SKM-1 treated with dmso at 0.1 percent for 144 hours (cell line): Measurements from ENCODE around the gene IL4R.
"Not testable (repeated sequence)": the region's sequence is repeated elsewhere in the genome, so short reads cannot be mapped to it uniquely, and the experiment has no call there.

Experiments
- DNase-seq: peaks from one replicate; lab custom pipeline; 2025; ENCODE audit not compliant: unreplicated experiment; lab: John Stamatoyannopoulos, UW

IL4R gene

DNA sequence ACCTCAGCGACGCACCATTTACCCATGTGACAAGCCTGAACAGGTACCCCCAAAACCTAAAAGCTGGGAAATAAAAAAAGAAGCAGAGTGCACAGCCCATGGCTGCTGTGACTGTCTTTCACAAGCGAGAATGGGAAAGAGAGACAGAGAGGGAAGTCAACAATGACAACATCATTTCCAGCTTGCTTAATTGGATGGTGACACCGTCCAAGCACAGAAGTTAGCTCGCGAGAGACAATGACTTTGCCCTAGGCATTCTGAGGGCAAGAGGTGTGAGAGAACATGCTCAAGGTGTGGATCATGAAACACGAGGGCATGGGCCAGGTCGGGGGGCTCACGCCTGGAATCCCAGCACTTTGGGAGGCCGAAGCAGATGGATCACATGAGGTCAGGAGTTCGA, 25.9 kb upstream of the IL4R start:
- peak; percentile 83 for DNase-seq

DNA sequence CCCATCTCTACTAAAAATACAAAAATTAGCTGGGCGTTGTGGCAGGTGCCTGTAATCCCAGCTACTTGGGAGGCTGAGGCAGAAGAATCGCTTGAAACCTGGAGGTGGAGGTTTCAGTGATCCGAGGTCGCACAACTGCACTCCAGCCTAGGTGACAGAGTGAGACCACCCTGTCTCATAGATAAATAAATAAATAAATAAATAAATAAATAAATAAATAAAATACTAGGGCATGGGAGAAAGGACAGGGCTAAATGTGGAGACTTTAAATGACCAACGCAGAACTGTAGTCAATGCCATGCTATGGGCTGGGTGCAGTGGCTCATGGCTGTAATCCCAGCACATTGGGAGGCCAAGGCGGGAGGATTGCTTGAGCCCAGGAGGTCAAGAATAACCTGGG, 25.5 kb upstream of the IL4R start:
- DNase-seq, result not testable (repeated sequence)

DNA sequence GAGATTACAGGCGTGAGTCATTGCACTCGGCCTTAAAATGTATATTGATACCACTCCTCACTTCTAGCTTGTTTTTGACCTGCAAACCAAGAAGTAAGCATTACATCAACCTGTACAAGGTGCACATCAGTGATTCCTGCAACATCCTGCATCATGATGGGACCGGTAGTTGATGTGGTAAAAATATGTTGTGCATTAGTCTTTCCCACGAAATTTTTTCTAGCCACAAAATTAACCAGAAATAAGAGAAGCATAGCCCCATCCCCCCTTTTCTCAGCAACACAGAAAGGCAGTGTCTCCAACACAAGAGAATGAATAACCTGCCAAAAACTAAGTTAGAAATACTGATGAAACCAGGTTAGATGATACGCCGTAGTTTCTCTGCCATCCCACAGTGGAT, 24.1 kb upstream of the IL4R start:
- DNase-seq, result no peak

DNA sequence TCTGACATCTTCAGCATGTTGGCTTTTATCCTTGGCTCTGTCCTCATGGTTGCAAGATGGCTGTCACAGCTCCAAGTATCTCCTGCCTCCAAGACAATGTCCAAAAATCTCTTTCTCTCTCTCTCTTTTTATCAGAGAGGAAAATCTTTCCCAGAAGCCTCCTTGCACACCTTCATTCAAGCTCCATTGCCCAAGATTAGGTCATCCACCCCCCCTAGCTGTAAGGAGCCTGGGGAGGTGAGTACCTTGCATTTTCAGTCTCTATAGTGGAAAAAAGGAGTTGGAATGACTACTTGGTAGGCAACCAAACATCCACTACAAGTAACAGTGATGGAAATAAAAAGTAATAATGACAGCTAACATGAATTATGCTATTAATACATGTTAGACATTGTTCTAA, 23.2 kb upstream of the IL4R start:
- no peak for DNase-seq

DNA sequence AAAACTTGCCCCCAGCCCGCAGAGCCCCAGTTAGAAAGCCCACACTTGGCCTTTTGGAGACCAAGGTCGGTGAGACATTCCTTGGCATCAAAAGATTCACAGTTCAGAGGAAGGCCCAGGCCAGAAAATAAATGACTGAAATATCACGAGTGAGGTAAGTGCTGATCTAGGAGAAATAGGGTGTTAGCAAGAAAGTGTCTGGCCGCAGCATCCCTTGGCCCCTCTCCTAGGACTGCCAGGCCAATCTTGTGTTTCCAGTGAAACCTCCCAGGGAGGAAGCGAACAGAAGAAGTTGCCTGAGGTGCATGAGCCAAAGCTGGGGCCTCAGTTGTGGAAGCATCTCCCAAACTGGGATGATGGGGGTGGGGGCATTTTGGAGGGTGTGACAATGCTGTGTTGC, 22.7 kb upstream of the IL4R start:
- DNase-seq, result no peak

DNA sequence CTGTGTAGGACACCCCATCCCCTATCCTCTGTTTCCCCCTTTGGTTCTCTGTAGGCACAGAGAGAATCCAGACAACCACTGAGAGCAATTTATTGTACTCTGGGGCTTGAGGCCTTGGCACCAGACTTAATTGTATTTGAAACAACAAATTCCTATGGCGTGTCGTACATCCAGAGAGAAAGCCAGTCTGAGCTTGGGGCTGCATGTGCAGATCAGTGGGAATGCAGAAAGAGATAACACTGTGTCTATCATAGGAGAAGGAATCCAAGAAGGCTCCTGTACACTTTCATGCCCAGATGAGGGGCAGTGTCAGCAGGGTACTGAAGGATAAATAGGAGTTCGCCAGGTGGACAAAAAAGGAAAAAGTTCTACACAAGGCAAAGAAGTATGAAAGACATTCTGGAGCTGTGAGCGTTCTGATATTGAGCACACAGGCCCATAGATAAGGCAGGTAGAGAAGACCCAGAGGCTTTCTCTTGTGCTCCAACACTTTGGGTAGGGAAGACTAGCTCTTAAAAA, 22.0 kb upstream of the IL4R start:
- no peak for DNase-seq

DNA sequence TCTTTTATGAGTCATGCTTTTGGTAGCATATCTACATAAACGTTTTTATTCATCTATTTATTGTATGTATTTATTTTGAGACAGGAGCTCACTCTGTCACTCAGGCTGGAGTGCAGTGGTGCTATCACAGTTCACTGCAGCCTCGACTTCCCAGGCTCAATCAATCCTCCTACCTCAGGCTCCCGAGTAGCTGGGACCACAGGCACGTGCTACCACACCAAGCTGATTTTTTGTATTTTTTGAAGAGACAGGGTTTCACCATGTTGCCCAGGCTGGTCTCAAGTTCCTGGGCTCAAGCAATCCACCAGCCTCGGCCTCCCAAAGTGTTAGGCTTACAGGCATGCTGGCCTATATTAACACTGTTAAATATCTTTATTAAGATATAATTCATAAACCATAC, 20.4 kb upstream of the IL4R start:
- DNase-seq, result no peak

DNA sequence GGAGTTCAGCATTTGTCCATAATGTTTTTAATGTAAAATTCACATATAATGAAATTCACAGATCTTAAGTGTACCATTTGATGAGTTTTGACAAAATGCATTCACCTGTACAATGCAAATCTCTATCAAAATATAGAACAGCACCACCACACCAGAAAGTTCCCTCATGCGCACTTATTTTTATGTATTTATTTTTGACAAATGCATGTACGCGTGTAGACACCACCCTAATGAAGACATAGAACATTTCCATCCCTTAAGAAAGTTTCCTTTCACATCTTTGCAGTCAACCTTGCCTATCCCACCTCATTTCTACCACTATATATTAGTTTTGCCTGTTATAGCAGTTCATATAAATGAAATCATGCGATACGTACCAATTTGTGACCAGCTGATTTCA, 15.6 kb upstream of the IL4R start:
- DNase-seq, result no peak

DNA sequence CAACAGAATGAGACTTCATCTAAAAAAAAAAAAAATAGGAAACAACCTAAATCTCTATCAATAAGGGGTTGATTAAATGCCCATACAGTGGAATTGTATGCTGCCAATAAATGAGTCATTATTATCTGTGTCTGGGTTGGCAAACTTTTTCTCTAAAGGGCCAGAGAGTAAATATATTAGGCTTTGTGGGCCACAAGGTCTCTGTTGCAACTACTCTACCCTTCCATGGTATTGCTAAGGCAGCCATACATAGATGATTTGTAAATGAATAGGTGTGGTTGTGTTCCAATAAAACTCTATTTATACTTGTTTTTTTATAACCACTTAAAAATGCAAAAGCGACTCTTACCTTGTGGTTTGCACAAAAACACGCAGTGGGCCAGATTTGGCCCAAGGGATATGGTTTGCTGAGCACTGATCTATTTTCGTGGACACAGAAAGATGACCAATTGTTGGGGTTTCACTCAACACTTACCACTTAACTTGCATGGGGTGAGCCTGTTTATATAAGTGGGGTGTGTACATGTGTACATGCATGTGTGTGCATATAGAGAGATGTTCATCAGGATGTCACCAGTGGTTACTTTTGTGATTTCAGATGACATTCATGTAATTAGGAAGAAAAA, 12.4 kb upstream of the IL4R start:
- no peak for DNase-seq

DNA sequence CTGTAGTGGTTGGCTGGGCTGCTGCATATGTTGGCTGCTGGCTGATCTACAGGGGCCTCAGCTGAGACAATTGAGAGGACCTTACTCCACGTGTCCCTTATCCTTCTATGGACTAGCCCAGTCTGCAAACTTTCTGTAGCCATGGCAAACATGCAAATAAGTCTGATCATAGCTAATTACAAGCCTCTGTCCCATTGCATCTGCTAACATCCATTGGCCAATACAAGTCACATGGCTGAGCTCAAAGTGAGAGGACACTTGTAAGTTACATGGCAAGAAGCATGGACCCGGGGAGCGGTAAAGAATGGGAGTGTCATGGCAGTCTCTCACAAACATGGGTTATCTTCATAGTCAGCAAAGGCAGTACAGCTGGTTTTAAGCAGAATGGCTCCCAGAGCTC, 11.6 kb upstream of the IL4R start:
- no peak for DNase-seq

DNA sequence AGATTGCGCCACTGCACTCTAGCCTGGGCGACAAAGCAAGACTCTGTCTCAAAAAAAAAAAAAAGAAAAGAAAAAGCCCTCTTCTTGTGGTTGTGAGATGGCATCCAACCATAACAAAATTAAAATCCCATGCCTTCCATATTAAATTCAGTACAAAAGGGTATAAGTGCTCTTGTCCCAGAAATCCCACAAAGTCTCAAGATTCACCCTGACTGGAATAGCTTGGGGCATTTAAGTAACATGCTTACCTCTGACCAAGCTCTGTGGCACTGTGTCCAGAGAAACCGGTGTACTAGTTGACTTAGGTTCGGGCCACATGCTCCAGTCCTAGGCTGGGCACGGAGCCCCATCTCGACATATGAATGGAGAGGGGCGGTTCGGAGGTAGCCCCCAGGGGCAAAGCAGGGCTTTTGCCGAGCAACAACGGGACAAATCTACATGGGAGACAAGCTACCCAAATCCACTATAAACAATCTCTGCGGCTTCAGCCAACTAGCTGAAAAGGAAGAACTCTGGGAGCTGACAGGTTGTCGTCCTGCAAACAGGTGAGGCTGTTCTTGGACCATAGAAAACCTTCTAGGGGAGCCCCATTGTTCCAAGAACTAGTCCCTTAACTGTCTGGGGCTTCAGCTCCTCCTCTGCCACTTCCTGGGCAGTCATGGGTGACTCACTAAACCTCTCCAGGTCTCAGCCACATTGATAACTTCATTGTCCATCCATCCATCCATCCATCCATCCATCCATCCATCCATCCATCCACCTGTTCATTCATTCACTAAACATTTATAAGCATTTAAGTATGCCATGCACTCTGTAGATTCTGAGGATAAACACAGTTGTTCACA, 10.3 kb upstream of the IL4R start:
- DNase-seq, result no peak

DNA sequence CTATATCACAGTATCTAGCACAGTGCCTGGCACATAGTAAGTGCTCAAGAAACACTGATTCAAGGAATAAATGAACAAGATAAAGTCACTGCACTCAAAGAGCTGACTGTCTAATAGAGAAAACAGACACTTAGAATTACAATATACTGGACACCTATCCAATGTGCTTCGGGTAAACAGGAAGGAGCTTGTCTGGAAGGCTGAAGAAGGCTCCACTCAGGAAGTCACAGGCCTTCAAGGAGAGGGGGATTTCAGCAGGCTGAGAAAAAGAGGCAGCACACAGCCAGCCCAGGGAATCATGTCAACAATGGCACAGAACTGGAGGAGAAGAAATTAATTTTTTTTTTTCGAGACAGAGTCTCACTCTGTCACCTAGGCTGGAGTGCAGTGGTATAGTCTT, 9.7 kb upstream of the IL4R start:
- no peak for DNase-seq

DNA sequence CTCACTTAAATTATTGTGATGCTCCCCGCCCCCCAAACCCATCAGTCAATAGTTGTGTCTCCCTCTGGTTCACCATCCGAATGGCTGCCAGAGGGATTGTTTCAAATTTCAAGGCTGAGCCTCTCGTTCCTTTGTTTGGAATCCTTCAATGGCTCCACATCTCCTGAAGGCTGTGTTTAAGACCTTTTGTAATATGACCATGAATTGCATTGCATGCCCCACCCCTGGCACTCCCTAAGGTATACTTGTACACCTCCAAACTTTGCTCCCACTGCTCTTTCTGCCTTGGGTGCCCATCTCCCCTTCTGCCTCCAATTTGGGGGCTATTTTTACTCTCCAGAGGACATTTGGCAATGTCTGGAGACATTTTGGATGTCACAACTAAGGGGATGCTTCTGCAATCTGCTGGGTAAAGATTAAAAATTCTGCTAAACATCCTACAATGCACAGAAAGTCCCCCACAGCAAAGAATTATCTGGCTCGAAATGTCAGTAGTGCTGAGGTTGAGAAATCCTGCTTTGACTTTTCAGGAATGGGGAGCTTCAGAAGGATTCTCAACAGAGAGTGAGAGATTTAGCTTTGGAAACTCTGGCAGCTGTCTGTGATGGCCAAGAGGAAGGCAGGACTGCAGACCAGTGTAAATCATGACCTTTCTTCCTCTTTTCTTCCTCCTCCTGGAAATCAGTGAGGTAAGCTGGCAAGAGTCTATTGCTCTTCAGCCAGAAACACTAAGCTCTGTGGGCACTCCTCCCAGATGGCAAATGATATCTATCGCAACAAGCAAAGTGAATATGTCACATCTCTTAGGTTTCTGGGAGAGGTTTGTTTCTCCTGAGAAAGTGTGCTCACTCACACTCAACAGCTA, 8.7 kb upstream of the IL4R start:
- peak; percentile 87 for DNase-seq

DNA sequence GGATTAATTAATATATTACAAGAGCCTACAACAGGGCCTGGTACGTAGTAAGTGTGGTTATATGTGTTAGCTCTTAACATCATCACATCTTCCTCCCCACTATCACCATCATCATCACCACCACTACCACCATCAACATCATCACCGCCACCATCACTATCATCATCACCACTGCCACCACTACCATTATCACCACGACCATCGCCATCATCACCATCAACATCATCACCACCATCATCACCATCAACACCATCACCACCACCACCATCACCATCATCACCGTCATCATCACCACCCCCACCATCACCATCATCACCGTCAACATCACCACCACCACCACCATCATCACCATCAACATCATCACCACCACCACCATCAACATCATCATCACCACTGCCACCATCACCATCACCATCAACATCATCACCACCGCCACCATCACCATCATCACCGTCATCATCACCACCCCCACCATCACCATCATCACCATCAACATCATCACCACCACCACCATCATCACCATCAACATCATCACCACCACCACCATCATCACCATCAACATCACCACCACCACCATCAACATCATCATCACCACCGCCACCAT, 7.8 kb upstream of the IL4R start:
- DNase-seq, result no peak

DNA sequence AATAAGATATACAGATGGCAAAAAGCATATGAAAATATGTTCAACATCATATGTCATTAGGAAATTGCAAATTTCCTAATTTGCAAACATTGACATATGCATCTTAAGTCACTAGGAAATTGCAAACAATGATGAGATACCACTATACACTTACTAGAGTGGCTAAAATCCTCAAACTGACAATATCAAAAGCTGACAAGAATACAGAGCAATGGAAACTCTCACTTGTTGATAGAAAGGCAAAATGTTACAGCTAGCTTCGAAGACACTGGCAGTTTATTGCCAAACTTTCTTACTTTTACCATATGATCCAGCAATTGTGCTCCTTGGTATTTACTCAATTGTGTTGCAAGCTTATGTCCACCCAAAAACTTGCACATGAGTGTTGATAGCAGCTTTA, 5.0 kb upstream of the IL4R start:
- DNase-seq, result no peak

DNA sequence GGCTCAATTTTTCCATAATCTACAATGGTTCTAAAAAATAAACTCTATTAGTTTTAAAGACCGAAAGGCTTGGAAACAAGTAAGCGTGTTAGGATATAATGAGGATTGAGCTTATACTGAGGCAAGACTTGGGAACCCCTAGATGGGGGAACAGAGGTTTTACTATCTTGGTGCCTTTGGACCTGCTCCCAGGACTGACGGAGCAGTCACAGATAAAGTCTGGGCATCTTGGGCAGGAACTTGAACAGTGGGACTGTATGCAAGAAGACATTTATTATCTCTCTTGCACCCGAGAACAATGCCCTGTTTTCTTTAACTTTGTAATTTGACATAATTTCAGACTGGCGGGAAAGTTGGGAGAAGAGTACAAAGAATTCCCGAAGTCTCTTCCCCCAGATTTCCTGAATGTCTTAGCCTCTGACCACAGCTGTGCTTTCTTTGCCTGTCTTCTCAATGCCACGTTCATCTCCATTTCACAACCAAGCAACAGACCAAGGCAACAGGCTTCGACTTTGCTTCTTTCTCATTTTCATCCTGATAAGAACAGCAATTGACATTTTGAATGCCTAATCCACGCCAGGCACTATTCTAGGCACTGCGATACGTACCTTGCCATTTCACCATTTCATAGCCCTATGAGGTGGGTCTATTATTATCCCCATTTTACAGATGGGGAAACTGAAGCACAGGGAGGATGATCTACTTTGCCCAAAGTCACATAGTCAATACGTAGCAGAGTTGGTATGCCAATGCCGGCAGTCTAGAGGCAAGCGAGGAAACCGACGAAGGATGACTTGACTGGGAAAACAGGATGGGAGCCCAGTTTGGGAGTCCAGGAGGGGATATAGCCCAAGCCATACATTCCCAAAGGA, 3.0 kb upstream of the IL4R start:
- DNase-seq, result no peak

DNA sequence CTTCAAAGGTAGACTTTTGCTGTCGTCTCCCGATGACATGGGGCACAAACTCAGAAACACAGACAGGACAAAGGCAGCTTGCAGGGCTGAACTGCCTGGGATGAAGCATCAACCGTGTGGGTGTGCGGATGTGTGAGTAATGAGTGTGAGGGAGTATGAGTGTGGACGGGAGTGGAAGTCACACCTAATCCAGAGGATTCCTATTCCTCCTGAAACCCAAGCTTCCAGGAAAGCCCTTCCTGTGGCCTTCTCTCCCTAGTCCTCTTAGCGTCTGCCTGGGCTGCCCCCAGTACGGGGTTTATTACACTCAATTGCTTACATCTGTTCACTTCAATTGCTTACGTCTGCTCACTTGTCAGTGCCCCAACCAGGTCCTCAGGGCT, 2.3 kb upstream of the IL4R start:
- DNase-seq, result no peak

DNA sequence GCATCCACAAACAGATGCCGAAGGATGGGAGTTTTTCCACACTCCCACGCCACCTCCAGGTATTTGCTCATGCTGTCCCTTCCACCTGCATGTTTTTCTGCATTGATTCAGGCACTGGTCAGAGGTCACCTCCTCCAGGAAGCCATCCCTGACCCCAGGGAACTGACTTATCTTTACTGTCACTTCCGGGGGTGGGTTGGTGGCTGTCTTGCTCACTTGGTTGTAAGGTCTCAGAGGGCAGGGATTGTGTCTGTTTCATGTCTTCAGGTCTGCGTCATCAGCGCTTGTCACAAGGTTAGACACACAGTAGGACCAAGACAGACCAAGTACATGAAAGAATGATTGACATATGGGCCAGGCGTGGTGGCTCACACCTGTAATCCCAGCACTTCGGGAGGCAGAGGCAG, 1.9 kb upstream of the IL4R start:
- no peak for DNase-seq

DNA sequence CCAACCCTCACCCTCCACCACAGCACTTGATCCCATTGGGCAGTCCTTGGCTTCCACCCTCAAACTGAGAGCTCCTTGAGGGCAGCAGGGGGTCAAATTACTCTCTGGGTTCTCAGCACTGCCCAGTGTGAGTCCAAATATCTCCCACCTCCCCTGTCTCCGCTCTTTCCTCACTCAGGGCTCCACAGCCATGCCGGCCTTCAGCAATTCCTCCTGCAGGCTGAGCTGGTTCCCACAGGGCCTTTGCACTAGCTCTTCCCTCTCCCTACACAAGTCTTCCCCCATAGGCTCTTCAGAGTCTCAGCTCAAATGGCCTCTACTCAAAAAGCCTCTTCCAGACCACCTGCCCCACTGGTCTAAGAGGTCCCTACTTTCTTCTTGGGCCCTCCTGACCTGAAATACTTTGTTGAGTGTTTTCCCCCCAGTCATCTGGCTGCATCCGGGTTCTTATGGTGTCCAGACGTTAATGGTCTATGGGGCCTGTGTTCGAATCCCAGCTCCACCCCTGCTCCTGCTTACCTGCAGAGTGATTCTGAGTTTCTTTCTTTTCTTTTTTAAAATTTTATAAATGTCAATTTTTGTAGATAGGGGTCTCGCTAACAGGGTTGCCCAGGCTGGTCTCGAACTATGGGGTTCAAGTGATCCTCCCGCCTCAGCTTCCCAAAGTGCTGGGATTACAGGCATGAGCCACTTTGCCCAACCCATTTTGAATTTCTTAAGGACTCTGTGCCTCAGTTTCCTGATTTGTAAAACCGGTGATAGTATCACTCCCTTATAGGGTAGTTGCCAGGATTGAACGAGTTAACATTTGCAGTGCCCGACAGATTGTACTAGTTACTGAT, 973 bp upstream of the IL4R start:
- no peak for DNase-seq
